Subcutaneous adipose tissue (tissue), 4 donors: ENCODE measurements around the gene EPB41L3. TPM values are rescaled to one million over a fixed set of nuclear protein-coding genes. Genes with fewer than 3 reads are reported as not detected.

Experiments used
- CTCF ChIP-seq: fragments of 450-650 bp; IDR thresholded peaks from one replicate; pipeline ENCODE4 v1.5.1; 2016; ENCODE audit warnings: low read depth, mild to moderate bottlenecking, control low read depth, antibody characterized with exemption, moderate library complexity
- total RNA-seq, 4 donors: library from RNA; depleted of rRNA; stranded (reverse); fragments of >200 nt; gene quantifications; one replicate each; pipeline ENCODE4 v1.1.0, GENCODE V29; 2016

Gene EPB41L3
- total RNA-seq, 4 donors from 2014 or later = 82.1 to 225 (median 164) TPM

- TF ChIP-seq CTCF = no peak
Observed at GRCh38 chr18:5518899-5519371, 24.9 kb downstream of the EPB41L3 start.

- no peak for TF ChIP-seq CTCF
Observed at GRCh38 chr18:5518179-5518770, 25.5 kb downstream of the EPB41L3 start.

- TF ChIP-seq CTCF = no peak
Observed at GRCh38 chr18:5516841-5517240, 27.0 kb downstream of the EPB41L3 start.

GRCh38 chr18:5515011-5515784 lies 28.6 kb downstream of the EPB41L3 start:
- no peak for TF ChIP-seq CTCF

GRCh38 chr18:5513947-5514346 lies 29.9 kb downstream of the EPB41L3 start:
- TF ChIP-seq CTCF = no peak

- TF ChIP-seq CTCF = no peak
Observed at GRCh38 chr18:5512176-5512575, 31.6 kb downstream of the EPB41L3 start.

GRCh38 chr18:5510135-5510846 lies 33.5 kb downstream of the EPB41L3 start:
- no peak for TF ChIP-seq CTCF
